HEK293T (cell line): ENCODE data around the gene MOXD1.
A peak's percentile ranks its signal among the peaks of the same experiment; 100 is the strongest.

Source experiments
- CTCF ChIA-PET: fragments of 350-600 bp; formaldehyde crosslinking; extraction: SDS; loops from one replicate; lab custom pipeline; 2021; ENCODE audit warnings: antibody characterized with exemption, inconsistent platforms; lab: Yijun Ruan, JAX
- POLR2A ChIA-PET: fragments of 350-600 bp; formaldehyde crosslinking; extraction: SDS; loops from one replicate; lab custom pipeline; 2020; ENCODE audit warnings: antibody characterized with exemption, inconsistent platforms; lab: Yijun Ruan, JAX
- DNase-seq: peaks from one replicate; pipeline ENCODE4 v3.0.0; 2012; ENCODE audit warnings: mixed read lengths; ENCODE audit errors: extremely low spot score
- ARNT ChIP-seq: fragments of 450-650 bp; IDR thresholded peaks from 2 replicates; pipeline ENCODE4 v1.6.1; 2017; ENCODE audit warnings: mild to moderate bottlenecking
- BHLHE40 ChIP-seq: fragments of 450-650 bp; IDR thresholded peaks from 2 replicates; pipeline ENCODE4 v1.6.1; 2016; ENCODE audit warnings: mild to moderate bottlenecking, moderate library complexity, borderline replicate concordance
- CTBP1 ChIP-seq: fragments of 450-650 bp; IDR thresholded peaks from 2 replicates; pipeline ENCODE4 v1.6.1; 2016; ENCODE audit warnings: borderline replicate concordance
- ELF4 ChIP-seq: fragments of 450-650 bp; IDR thresholded peaks from 2 replicates; pipeline ENCODE4 v1.6.1; 2017; ENCODE audit warnings: antibody characterized with exemption
- FOXA1 ChIP-seq: fragments of 450-650 bp; IDR thresholded peaks from 2 replicates; pipeline ENCODE4 v1.6.1; 2016; ENCODE audit warnings: mild to moderate bottlenecking
- FOXK2 ChIP-seq: fragments of 450-650 bp; IDR thresholded peaks from 2 replicates; pipeline ENCODE4 v1.6.1; 2016; ENCODE audit warnings: mild to moderate bottlenecking
- FOXM1 ChIP-seq: fragments of 450-650 bp; IDR thresholded peaks from 2 replicates; pipeline ENCODE4 v1.6.1; 2017; ENCODE audit warnings: mild to moderate bottlenecking, borderline replicate concordance
- HDGF ChIP-seq: fragments of 450-650 bp; IDR thresholded peaks from 2 replicates; pipeline ENCODE4 v1.6.1; 2017; ENCODE audit warnings: antibody characterized with exemption, borderline replicate concordance
- L3MBTL2 ChIP-seq: fragments of 450-650 bp; conservative IDR thresholded peaks from 2 replicates; pipeline ENCODE4 v1.6.1; 2016; ENCODE audit warnings: mild to moderate bottlenecking
- LEF1 ChIP-seq: fragments of 450-650 bp; IDR thresholded peaks from 2 replicates; pipeline ENCODE4 v1.6.1; 2017; ENCODE audit warnings: mild to moderate bottlenecking, borderline replicate concordance
- NFRKB ChIP-seq: fragments of 450-650 bp; IDR thresholded peaks from 2 replicates; pipeline ENCODE4 v1.6.1; 2016; ENCODE audit warnings: mild to moderate bottlenecking, moderate library complexity
- PKNOX1 ChIP-seq: fragments of 450-650 bp; IDR thresholded peaks from 2 replicates; pipeline ENCODE4 v1.6.1; 2016
- SP1 ChIP-seq: fragments of 450-650 bp; IDR thresholded peaks from 2 replicates; pipeline ENCODE4 v1.6.1; 2017
- SUZ12 ChIP-seq: fragments of 450-650 bp; IDR thresholded peaks from 2 replicates; pipeline ENCODE4 v1.6.1; 2016; ENCODE audit warnings: mild to moderate bottlenecking
- TARDBP ChIP-seq: fragments of 450-650 bp; IDR thresholded peaks from 2 replicates; pipeline ENCODE4 v1.6.1; 2016
- ZNF384 ChIP-seq: fragments of 450-650 bp; IDR thresholded peaks from 2 replicates; pipeline ENCODE4 v1.6.1; 2016

Gene MOXD1

GRCh38 chr6:132341646-132342045, 59.6 kb downstream of the MOXD1 start:
- no peak for DNase-seq
- POLR2A ChIA-PET: no interaction called here
- TF ChIP-seq FOXM1 (no peak), L3MBTL2 (no peak), HDGF (no peak)
- CTCF ChIA-PET: no interaction called here

GRCh38 chr6:132334521-132334885, 66.8 kb downstream of the MOXD1 start:
- no peak for TF ChIP-seq FOXK2
- no peak for TF ChIP-seq PKNOX1

GRCh38 chr6:132333639-132334520, 67.4 kb downstream of the MOXD1 start:
- TF ChIP-seq BHLHE40: no peak
- TF ChIP-seq TARDBP: no peak
- no peak for TF ChIP-seq ARNT
- TF ChIP-seq NFRKB: no peak
- no peak for TF ChIP-seq FOXA1
- TF ChIP-seq FOXK2: no peak
- TF ChIP-seq FOXM1: no peak
- no peak for TF ChIP-seq L3MBTL2
- TF ChIP-seq HDGF: no peak
- TF ChIP-seq ZNF384: no peak
- no peak for TF ChIP-seq SP1
- TF ChIP-seq SUZ12: no peak
- no peak for TF ChIP-seq PKNOX1
- TF ChIP-seq CTBP1: no peak
- no peak for TF ChIP-seq LEF1
- TF ChIP-seq ELF4: no peak
- CTCF ChIA-PET: no interaction called here
- peak; percentile 21 for DNase-seq
- POLR2A ChIA-PET: no interaction called here

More at GRCh38 chr6:132334521-132334885, 66.8 kb downstream of the MOXD1 start:
- ChIA-PET CTCF (no interaction called here), POLR2A (no interaction called here)
- DNase-seq: no peak

GRCh38 chr6:132330759-132331158, 70.5 kb downstream of the MOXD1 start:
- DNase-seq: no peak
- no peak for TF ChIP-seq BHLHE40
- TF ChIP-seq PKNOX1: no peak
- TF ChIP-seq FOXA1: no peak
- no peak for TF ChIP-seq ZNF384
- no peak for TF ChIP-seq L3MBTL2
- no peak for TF ChIP-seq FOXK2
- TF ChIP-seq SUZ12: no peak
- no peak for TF ChIP-seq LEF1
- TF ChIP-seq ELF4: no peak
- TF ChIP-seq CTBP1: no peak
- no peak for TF ChIP-seq SP1
- no peak for TF ChIP-seq TARDBP
- TF ChIP-seq NFRKB: no peak
- CTCF ChIA-PET: no interaction called here
- POLR2A ChIA-PET: no interaction called here

GRCh38 chr6:132322398-132322797, 78.9 kb downstream of the MOXD1 start:
- ChIA-PET CTCF (interaction anchor here (1.7 kb wide), 1 partner anchor 42 kb away, joined by 9 read pairs; no protein-coding TSS in a partner anchor), POLR2A (no interaction called here)
- TF ChIP-seq FOXA1: no peak
- no peak for DNase-seq

- POLR2A ChIA-PET: no interaction called here
- no peak for DNase-seq
- CTCF ChIA-PET: no interaction called here
- no peak for TF ChIP-seq LEF1
These were observed 81.3 kb downstream of the MOXD1 start for GRCh38 chr6:132320007-132320406.

- no peak for DNase-seq
- ChIA-PET POLR2A (no interaction called here), CTCF (no interaction called here)
- TF ChIP-seq BHLHE40: no peak
- TF ChIP-seq SP1: no peak
- no peak for TF ChIP-seq TARDBP
- TF ChIP-seq HDGF: no peak
- TF ChIP-seq FOXM1: no peak
- TF ChIP-seq ARNT: no peak
- TF ChIP-seq L3MBTL2: no peak
- TF ChIP-seq SUZ12: no peak
- TF ChIP-seq PKNOX1: no peak
- no peak for TF ChIP-seq ELF4
- no peak for TF ChIP-seq NFRKB
- no peak for TF ChIP-seq CTBP1
- TF ChIP-seq LEF1: no peak
- TF ChIP-seq FOXA1: no peak
These were observed 84.3 kb downstream of the MOXD1 start for GRCh38 chr6:132316970-132317369.
